ENCODE results near the gene SEC14L5. TPM values are rescaled to one million over a fixed set of nuclear protein-coding genes. Genes with fewer than 3 reads are reported as not detected.

SEC14L5 gene
- total and polyA plus RNA-seq, 2 experiments from 2014 or later: 2.6 to 5.9 TPM

- H3K9me3 Mint-ChIP-seq: no peaks in the 10 kb centered on the region; the same call in 2 of the 3 replicates
- no peak for TF ChIP-seq ZNF114 (CRISPR knock-in tag; IDR thresholded peaks at IDR 0.05)
- no peak for TF ChIP-seq NANOG (IDR thresholded peaks at IDR 0.05; ENCODE audit: borderline replicate concordance)
- TF ChIP-seq ZNF462 (CRISPR knock-in tag; IDR thresholded peaks at IDR 0.05): no peak
- TF ChIP-seq ZNF331 (CRISPR knock-in tag; IDR thresholded peaks at IDR 0.05; ENCODE audit: low read depth): no peak
- no peak for TF ChIP-seq JUNB (IDR thresholded peaks at IDR 0.05; ENCODE audit: unreplicated experiment)
- no peak for TF ChIP-seq ETS1 (IDR thresholded peaks at IDR 0.05)
- TF ChIP-seq REST (IDR thresholded peaks at IDR 0.05; ENCODE audit: unreplicated experiment): no peak
- no peak for TF ChIP-seq POLR2AphosphoS5 (IDR thresholded peaks at IDR 0.05; ENCODE audit: low read depth)
- no peak for TF ChIP-seq STAT1 (IDR thresholded peaks at IDR 0.05; ENCODE audit: unreplicated experiment)
- no peak for TF ChIP-seq EZH2 (IDR thresholded peaks at IDR 0.05; ENCODE audit: low read depth, unreplicated experiment)
- TF ChIP-seq EZH2phosphoT487 (IDR thresholded peaks at IDR 0.05; ENCODE audit: unreplicated experiment): no peak
- no peak for TF ChIP-seq CTCF (conservative IDR thresholded peaks at IDR 0.05; ENCODE audit: low read depth in 2 of 2)
- no peak for TF ChIP-seq CREB1 (CRISPR knock-in tag; IDR thresholded peaks at IDR 0.05; ENCODE audit: low read depth)
- H3K4me3 Mint-ChIP-seq: no peak overlapping the region
- Histone ChIP-seq H3K79me2 (replicated peaks; ENCODE audit: insufficient read depth) (no peaks in the 10 kb centered on the region), H3K4me3 (no peak overlapping the region), H3F3A (replicated peaks; ENCODE audit: low read depth) (no peaks in the 10 kb centered on the region), H2AFZ (no peak overlapping the region), H3K36me3 (ENCODE audit: insufficient read depth) (no peaks in the 10 kb centered on the region), H3K9me2 (ENCODE audit: insufficient read depth) (no peaks in the 10 kb centered on the region), H3K4me1 (ENCODE audit: insufficient read depth) (no peaks in the 10 kb centered on the region), H3K27ac (ENCODE audit: low read depth) (no peak overlapping the region), H4K20me1 (replicated peaks; ENCODE audit: insufficient read depth) (no peaks in the 10 kb centered on the region), H3K27me3 (ENCODE audit: insufficient read depth) (no peaks in the 10 kb centered on the region), H3K4me2 (no peak overlapping the region)
- DNase-seq (ENCODE audit: low spot score) (no peak), ATAC-seq (no peak)
- no peak overlapping the region for H3K27ac Mint-ChIP-seq
- peaks cover 3% of the 10 kb centered on the region for H3K27me3 Mint-ChIP-seq (ENCODE audit: insufficient read depth, low read depth, poor library complexity)
- no peaks in the 10 kb centered on the region for H3K4me1 Mint-ChIP-seq
- no peaks in the 10 kb centered on the region for H3K36me3 Mint-ChIP-seq (ENCODE audit: low read depth)
Measured at GRCh38 chr16:5004311-5004710, 46.2 kb downstream of the SEC14L5 start.
